Activated naive CD4-positive, alpha-beta T cell treated with anti-CD3 and anti-CD28 coated beads, Interleukin-2, amount 50 U/mL, for 24 hours (primary cell): ENCODE results near the gene AUTS2.
"Not testable (repeated sequence)": the region's sequence is repeated elsewhere in the genome, so short reads cannot be mapped to it uniquely, and the experiment has no call there.

Source experiments
- H3K27ac Mint-ChIP-seq: one replicate; pipeline ENCODE4 v1.8.0; 2021; ENCODE audit warnings: mild to moderate bottlenecking, mixed read lengths
- H3K27me3 Mint-ChIP-seq: one replicate; pipeline ENCODE4 v1.8.0; 2021; ENCODE audit warnings: mixed read lengths
- H3K36me3 Mint-ChIP-seq: one replicate; pipeline ENCODE4 v1.8.0; 2021; ENCODE audit warnings: mixed read lengths
- H3K4me1 Mint-ChIP-seq: one replicate; pipeline ENCODE4 v1.8.0; 2021; ENCODE audit warnings: mixed read lengths
- H3K4me3 Mint-ChIP-seq: one replicate; pipeline ENCODE4 v1.8.0; 2021; ENCODE audit warnings: mild to moderate bottlenecking, mixed read lengths
- H3K9me3 Mint-ChIP-seq: one replicate; pipeline ENCODE4 v1.8.0; 2021; ENCODE audit warnings: mixed read lengths

The AUTS2 gene

DNA sequence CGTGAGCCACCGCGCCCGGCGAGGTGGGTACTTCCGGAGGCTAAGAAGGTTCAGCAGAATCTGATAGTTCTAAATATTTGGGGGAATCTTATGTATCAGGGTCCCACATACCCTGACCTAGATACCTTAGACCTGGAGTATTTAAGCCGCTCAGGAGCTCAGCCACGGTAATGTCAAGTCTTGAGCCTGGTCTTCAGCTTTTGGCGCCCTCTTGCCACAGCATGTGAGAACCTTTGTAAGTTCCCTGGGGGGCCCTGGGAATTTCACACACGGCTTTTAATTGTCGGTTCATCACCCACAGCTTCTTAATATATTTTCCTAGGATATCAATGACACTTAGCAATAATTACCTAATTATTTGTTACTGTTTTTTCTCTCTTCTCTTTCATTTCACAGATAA lies 1209.4 kb downstream of the AUTS2 start:
- Mint-ChIP-seq H3K27me3 (no peaks in the 10 kb centered on the region), H3K36me3 (no peaks in the 10 kb centered on the region), H3K27ac (no peak overlapping the region), H3K4me3 (no peak overlapping the region), H3K9me3 (peaks cover 7% of the 10 kb centered on the region), H3K4me1 (no peaks in the 10 kb centered on the region)

DNA sequence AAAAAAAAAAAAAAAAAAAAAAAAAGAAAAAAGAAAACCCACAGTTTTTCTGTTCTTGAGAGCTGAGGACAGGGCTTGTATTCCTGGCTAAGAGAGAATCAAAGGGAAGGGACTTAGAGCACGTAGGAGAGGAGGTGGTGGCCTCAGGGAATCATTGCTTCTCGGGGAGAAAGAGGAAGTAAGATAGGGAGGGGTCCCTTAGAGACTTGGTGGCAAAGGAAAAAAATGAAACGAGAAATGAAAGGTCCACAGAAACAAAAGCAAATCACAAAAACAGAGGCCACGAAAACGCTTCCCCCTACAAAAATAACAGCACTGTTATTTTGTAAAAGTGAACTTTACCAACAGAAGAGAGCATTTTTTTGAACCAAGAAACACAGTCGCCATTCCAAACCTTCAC lies 1210.6 kb downstream of the AUTS2 start:
- Mint-ChIP-seq H3K4me1 (no peaks in the 10 kb centered on the region), H3K4me3 (no peak overlapping the region), H3K27ac (no peak overlapping the region), H3K9me3 (no peaks in the 10 kb centered on the region), H3K27me3 (no peaks in the 10 kb centered on the region), H3K36me3 (no peaks in the 10 kb centered on the region)

DNA sequence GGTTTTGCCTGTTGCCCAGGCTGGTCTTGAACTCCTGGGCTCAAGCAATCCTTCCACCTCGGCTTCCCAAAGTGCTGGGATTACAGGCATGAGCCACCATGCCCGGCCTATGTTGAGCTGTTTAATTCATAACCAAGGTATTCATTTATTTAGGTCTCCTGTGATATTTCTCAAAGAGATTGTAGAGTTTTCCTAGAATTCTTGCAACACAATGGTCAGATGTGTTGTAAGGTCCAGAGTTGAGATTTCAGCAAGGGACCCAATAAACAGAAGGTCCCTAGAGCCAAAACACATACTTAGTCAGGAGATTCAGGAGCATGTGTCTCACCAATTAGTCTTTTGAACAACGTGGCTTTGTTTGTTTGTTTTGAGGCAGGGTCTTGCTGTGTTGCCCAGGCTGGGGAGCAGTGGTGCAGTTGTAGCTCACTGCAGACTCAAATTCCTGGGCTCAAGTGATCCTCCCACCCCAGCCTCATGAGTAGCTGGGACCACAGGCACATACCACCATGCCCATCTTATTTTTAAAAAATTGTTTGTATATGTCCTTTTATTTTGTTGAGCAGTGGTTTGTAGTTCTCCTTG lies 1212.4 kb downstream of the AUTS2 start:
- no peak overlapping the region for H3K4me3 Mint-ChIP-seq
- H3K27ac Mint-ChIP-seq, result no peak overlapping the region

DNA sequence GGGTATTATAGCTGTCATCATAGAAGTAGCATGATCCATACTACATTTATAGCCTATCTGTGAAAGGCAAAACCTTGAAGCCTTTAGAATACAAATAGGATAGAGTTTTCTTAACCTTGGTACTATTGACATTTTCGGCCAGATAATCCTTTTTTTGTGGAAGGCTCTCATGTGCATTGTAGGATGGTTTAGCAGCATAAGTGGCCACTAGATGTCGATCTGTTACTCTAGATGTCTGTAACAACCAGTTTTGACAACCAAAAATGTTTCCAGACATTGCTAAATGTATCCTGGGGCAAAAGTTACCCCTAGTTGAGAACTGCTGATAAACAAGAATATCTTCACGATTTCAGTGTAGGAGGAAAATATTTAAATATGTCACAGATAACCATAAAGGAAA lies 1214.2 kb downstream of the AUTS2 start:
- Mint-ChIP-seq H3K27ac (no peak overlapping the region), H3K4me1 (no peaks in the 10 kb centered on the region), H3K4me3 (no peak overlapping the region), H3K36me3 (no peaks in the 10 kb centered on the region), H3K9me3 (no peaks in the 10 kb centered on the region), H3K27me3 (no peaks in the 10 kb centered on the region)

More for the DNA sequence above, 1212.4 kb downstream of the AUTS2 start:
- Mint-ChIP-seq H3K36me3 (no peaks in the 10 kb centered on the region), H3K27me3 (no peaks in the 10 kb centered on the region), H3K4me1 (no peaks in the 10 kb centered on the region), H3K9me3 (no peaks in the 10 kb centered on the region)

DNA sequence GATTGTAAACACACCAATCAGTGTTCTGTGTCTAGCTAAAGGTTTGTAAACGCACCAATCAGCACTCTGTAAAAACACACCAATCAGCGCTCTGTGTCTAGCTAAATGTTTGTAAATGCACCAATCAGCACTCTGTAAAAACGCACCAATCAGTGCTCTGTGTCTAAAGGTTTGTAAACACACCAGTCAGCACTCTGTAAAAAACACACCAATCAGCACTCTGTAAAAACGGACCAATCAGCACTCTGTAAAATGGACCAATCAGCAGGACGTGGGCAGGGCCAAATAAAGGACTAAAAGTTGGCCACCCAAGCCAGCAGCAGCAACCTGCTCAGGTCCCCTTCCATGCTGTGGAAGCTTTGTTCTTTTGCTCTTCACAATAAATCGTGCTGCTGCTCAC lies 1224.2 kb downstream of the AUTS2 start:
- H3K27me3 Mint-ChIP-seq, H3K4me1 Mint-ChIP-seq, H3K27ac Mint-ChIP-seq, H3K9me3 Mint-ChIP-seq, H3K36me3 Mint-ChIP-seq, H3K4me3 Mint-ChIP-seq: not testable (repeated sequence)

DNA sequence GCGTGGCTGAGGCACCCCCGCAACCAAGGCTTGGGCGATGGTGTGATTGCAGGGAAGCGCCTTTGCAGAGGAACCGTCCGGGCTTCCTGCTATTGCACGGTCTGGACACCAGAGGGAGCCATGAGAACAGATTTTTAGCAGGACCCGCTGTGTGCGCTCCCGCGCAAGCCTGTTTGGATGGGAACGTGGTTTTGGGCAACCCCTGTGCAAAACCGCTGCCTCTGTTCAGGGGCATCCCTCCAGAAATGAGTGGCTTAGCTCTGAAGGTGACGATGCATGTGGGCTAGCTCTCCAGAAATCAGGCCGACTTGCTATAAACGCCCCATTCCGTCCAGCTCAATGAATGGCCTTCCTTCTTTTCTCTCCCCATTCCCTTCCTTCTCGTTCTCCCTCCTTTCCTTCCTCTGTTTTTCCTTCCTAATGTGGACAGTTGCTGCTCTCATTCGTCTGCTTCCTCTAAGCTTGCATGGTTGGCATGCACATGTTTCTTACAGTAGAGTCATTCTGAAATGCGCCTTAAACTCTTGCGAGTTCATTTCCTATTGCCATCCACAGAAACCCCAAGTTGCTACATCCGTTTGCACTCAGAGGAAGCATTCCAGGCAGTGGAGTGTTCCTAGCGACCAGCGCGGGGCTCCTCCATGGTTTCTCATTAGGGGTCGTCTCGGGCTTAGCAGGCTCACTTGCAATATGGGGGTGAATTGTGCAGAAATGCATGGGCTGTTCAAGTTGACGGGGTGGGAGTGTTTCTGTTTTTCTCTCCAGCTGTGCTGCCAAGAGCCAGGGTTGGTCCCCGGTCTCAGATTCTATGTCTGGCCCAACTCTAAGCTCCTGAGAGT lies 1231.2 kb downstream of the AUTS2 start:
- Mint-ChIP-seq H3K9me3 (no peaks in the 10 kb centered on the region), H3K4me3 (no peak overlapping the region), H3K27me3 (peaks cover 4% of the 10 kb centered on the region), H3K27ac (no peak overlapping the region), H3K36me3 (no peaks in the 10 kb centered on the region), H3K4me1 (peaks cover 6% of the 10 kb centered on the region)

DNA sequence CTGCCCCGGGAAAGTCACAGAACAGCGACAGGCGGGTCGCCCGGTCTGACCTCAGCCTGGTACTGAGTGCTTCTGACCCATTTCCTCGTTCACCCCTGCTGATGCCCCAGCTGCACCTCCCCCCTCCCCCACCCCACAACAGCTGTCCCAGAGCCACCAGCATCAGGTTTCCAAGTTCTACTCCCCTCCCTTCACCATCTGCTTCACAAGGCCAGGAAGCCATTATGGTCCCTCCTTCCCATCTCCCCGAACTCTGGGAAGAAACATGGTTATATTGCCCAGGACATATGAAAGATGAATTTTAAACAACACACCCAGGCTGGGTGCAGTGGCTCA lies 1231.8 kb downstream of the AUTS2 start:
- no peak overlapping the region for H3K27ac Mint-ChIP-seq
- H3K4me3 Mint-ChIP-seq, result no peak overlapping the region
- no peaks in the 10 kb centered on the region for H3K36me3 Mint-ChIP-seq
- H3K4me1 Mint-ChIP-seq, result peaks cover 6% of the 10 kb centered on the region
- H3K9me3 Mint-ChIP-seq, result no peaks in the 10 kb centered on the region
- peaks cover 4% of the 10 kb centered on the region for H3K27me3 Mint-ChIP-seq

DNA sequence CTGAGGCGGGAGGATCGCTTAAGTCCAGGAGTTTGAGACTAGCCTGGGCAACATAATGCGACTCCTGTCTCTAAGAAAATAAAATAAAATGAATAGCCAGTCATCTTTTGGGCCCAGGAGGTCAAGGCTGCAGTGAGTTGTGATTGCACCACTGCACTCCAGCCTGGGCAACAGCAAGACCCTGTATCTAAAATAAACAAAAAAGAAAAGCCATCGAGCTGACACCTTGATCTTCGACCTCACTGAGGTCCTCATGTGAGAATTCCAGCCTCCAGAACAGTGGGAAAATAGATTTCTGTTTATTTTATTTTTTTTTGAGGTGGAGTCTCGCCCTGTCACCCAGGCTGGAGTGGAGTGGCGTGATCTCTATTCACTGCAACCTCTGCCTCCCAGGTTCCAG lies 1232.2 kb downstream of the AUTS2 start:
- Mint-ChIP-seq H3K36me3 (no peaks in the 10 kb centered on the region), H3K27ac (no peak overlapping the region), H3K9me3 (no peaks in the 10 kb centered on the region), H3K27me3 (peaks cover 4% of the 10 kb centered on the region), H3K4me3 (no peak overlapping the region), H3K4me1 (peaks cover 6% of the 10 kb centered on the region)

DNA sequence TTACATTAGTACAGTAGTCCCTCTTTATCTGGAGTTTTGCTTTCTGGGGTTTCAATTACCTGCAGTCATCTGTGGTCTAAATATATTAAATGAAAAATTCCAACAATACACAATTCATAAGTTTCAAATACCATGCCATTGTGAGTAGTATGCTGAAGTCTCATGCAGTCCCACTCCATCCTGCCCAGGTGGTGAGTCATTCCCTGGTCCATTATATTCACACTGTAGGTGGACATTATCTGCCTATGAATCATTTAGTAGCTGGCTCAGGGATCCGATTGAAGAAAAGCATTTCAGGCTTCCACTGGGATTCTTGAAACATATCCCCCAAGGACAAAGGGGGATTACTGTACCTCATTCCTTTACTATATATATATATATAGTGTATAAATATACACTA lies 1235.5 kb downstream of the AUTS2 start:
- Mint-ChIP-seq H3K27ac (no peak overlapping the region), H3K9me3 (no peaks in the 10 kb centered on the region), H3K27me3 (peaks cover 4% of the 10 kb centered on the region), H3K4me3 (no peak overlapping the region), H3K4me1 (peaks cover 6% of the 10 kb centered on the region), H3K36me3 (no peaks in the 10 kb centered on the region)

DNA sequence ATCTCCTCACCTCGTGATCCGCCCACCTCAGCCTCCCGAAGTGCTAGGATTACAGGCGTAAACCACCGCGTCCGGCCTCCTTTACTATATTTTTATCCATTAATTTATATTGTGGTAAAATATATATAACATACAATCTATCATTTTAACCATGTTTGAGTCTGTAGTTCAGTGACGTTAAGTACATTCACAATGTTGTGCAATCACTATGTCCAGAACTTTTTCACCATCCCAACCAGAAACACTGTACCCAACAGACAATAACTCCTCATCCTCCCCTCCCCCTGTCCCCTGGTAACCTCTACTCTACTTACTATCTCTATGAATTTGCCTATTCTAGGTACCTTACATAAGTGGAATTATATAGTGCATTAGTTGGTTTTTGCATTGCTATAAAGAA lies 1236.1 kb downstream of the AUTS2 start:
- Mint-ChIP-seq H3K27ac (no peak overlapping the region), H3K4me3 (no peak overlapping the region), H3K9me3 (no peaks in the 10 kb centered on the region), H3K36me3 (no peaks in the 10 kb centered on the region), H3K27me3 (peaks cover 1% of the 10 kb centered on the region), H3K4me1 (peaks cover 3% of the 10 kb centered on the region)

DNA sequence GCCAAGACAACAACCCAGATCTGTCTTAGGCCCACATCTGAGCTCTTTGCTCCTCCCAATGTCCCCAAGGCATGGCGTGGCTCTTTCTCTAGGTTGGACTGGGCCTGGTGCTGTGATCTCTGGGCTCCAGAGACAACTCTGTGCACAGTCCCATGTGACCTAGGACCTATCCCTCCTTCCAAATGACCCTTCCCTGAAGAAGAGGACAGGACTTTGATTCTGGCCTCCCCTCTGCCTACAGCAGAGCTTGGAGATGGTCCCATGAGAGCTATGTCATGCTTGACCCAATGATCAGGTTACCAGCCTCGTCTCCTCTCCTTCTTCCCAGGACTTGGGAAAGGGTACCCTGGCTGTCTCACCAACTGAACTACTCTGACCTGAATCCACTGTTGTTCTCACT lies 1237.4 kb downstream of the AUTS2 start:
- H3K27me3 Mint-ChIP-seq, result no peaks in the 10 kb centered on the region
- H3K4me3 Mint-ChIP-seq, result no peak overlapping the region
- H3K36me3 Mint-ChIP-seq, result no peaks in the 10 kb centered on the region
- no peaks in the 10 kb centered on the region for H3K4me1 Mint-ChIP-seq
- no peaks in the 10 kb centered on the region for H3K9me3 Mint-ChIP-seq
- no peak overlapping the region for H3K27ac Mint-ChIP-seq

DNA sequence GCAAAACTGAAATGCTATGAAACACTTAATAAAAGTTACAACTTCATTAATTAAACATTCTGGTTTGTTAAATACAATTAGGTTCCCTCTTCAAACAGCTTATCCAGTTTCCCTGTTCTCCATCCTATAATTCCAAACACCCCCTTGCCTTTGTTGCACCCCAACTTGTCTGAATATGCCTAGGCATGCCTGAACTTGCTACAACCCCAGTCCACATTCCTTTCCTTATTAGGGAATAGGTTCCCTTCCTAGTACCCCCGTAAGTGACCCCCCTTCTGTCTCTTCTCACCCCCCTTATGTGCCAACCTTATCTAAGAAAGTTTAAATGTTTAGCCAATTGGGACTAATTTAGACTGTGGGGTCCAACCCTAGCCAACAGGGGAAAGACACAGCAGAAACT lies 1238.0 kb downstream of the AUTS2 start:
- Mint-ChIP-seq H3K27me3 (no peaks in the 10 kb centered on the region), H3K4me1 (no peaks in the 10 kb centered on the region), H3K9me3 (no peaks in the 10 kb centered on the region), H3K4me3 (no peak overlapping the region), H3K36me3 (no peaks in the 10 kb centered on the region), H3K27ac (no peak overlapping the region)

DNA sequence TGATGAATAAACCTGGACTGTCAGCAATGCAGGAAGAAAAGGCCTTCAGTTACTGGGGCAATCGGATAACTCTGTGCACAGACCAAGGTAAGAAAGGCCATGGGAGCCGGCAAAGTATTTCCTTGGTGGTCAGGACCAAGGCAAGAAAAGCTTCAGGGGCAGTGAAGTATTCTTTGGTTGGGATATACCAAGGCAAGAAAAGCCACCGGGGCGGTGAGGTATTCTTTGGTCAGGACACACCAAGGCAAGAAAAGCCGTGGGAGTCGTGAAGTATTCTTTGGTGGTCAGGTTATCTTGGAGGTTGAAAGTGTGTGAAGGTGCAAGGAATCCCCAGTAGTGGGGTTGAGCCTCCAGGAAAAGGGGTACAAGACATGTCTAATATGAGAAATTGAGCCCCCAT lies 1238.7 kb downstream of the AUTS2 start:
- H3K9me3 Mint-ChIP-seq, result no peaks in the 10 kb centered on the region
- H3K4me3 Mint-ChIP-seq, result no peak overlapping the region
- no peak overlapping the region for H3K27ac Mint-ChIP-seq
- H3K27me3 Mint-ChIP-seq, result no peaks in the 10 kb centered on the region
- no peaks in the 10 kb centered on the region for H3K36me3 Mint-ChIP-seq
- H3K4me1 Mint-ChIP-seq, result no peaks in the 10 kb centered on the region

DNA sequence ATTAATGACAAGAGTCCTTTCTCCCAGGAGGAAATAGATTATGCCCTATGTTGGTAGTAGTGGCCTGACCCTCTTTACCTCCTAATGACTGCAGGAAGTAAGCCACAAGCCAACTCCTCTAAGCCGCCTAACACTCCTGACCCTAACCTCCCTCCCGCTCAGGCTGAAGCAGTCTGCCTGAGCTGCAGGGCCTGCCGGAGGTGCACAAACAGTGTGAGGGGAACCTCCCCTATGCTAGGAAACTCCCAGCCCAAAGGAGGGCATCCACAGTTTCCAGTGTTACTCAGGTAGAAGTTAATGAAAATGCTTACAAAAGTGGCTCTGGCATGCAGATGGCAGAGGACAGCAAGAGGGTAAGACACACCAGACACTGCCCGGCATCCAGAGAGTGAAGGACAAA lies 1239.3 kb downstream of the AUTS2 start:
- Mint-ChIP-seq H3K4me1 (no peaks in the 10 kb centered on the region), H3K27me3 (no peaks in the 10 kb centered on the region), H3K36me3 (no peaks in the 10 kb centered on the region), H3K9me3 (no peaks in the 10 kb centered on the region), H3K4me3 (no peak overlapping the region), H3K27ac (no peak overlapping the region)

DNA sequence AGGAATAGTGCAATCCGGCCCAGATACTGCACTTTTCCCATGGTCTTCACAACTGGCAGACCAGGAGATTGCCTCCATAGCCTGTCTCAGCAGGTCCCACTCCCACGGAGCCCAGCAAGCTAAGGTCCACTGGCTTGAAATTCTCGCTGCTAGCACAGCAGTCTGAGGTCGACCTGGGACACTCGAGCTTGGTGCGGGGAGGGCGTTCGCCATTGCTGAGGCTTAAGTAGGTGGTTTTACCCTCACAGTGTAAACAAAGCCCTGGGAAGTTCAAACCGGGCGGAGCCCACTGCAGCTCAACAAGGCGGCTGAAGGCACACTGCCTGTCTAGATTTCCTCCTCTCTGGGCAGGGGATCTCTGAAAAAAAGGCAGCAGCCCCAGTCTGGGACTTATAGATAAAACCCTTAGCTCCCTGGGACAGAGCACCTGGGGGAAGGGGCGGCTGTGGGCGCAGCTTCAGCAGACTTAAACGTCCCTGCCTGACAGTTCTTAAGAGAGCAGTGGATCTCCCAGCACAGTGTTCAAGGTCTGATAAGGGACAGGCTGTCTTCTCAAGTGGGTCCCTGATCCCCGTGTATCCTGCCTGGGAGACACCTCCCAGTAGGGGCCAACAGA lies 1240.1 kb downstream of the AUTS2 start:
- H3K27me3 Mint-ChIP-seq, result no peaks in the 10 kb centered on the region
- H3K9me3 Mint-ChIP-seq, result no peaks in the 10 kb centered on the region
- no peak overlapping the region for H3K27ac Mint-ChIP-seq
- no peak overlapping the region for H3K4me3 Mint-ChIP-seq
- no peaks in the 10 kb centered on the region for H3K36me3 Mint-ChIP-seq
- H3K4me1 Mint-ChIP-seq, result no peaks in the 10 kb centered on the region
